ENCODE measurements around the gene AKR1C8.
"Not testable (repeated sequence)": the region's sequence is repeated elsewhere in the genome, so short reads cannot be mapped to it uniquely, and the experiment has no call there.

AKR1C8 gene

DNA sequence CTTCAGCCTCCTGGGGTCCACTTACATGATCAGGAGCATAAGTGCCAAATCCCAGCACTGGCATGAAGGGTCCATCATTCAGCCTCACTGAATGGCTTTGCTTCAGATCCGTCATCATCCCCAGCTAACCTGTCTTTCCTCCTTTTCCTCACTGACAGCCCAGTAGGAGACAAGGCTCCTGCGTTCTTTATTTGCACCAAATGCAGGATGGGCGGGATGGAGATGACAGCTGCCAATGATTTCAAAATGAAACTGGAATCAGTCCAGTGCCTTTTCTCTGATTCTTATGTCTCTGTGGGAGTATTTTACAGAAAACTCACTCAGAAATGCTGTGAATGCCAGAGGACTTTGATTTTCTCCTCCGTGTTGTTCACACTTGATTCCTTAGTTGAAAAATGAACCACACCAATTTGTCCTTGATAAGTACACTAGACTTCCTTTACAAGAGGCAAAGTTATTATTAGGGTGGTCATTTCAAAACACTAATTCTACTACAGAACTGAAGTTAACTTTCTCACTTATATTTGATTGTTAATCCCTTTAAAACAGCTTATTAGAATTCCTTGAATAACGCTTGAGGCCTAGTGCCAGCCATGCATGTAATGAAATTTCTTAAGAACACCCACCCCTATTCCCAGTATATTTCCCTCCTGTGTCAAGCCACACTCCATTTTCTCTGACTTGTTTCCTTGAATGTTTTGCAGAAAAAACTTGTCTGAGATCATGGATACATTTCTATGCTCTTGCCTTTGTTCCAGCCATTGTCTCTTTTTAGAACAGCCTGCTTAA lies at the start of gene AKR1C8:
TSS of gene AKR1C8 (minus strand) at position 164 of the 789 bp plus-strand sequence. CDS start at position 118, 46 bp downstream.
- DNase-seq, result no peak

- no peak for DNase-seq
Observed at GRCh38 chr10:5234106-5234860, 49.3 kb upstream of the AKR1C8 start.

DNA sequence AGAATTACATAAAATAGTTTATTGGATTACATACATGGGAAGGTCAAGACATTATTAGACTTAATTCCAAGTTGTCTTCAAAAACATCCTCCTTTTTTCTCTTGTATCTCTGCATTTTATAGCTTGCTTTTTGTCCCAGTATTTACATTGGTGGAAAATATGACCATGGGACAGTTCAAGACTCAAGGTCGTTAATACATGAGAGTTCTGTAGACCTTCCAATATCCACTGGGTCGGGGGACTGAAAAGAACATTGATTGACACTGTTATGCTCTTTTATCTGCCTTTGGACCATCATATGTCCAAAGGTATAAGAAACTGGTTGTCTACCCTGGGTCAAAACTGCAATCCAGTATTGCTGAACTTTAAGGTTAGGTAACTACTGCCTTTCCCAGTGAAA lies 48.4 kb upstream of the AKR1C8 start:
- DNase-seq, result no peak

DNA sequence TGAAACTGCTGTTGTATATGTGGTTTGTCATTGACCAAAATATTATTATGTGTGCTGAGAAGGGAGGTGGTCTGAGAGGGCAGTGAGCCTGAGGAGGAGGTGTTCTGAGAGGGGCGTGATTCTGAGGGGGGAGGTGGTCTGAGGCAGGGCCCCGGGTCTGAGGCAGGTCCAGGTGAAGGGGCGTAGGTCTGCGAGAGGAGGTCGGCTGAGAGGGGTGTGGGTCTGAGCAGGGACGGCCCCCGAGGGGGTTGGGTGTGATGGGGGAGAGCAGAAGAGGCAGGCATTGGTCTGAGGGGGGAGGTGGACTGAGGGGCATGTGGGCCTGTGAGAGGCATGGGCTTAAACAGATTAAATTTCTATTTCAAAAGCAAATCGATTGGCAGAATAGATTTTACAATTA lies 44.1 kb upstream of the AKR1C8 start:
- DNase-seq, result no peak

DNA sequence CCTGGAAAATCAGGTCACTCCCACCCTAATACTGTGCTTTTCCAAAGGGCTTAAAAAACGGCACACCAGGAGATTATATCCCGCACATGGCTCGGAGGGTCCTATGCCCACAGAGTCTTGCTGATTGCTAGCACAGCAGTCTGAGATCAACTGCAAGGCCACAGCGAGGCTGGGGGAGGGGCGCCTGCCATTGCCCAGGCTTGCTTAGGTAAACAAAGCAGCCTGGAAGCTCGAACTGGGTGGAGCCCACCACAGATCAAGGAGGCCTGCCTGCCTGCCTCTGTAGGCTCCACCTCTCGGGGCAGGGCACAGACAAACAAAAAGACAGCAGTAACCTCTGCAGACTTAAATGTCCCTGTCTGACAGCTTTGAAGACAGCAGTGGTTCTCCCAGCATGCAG lies 38.0 kb upstream of the AKR1C8 start:
- not testable (repeated sequence) for DNase-seq

DNA sequence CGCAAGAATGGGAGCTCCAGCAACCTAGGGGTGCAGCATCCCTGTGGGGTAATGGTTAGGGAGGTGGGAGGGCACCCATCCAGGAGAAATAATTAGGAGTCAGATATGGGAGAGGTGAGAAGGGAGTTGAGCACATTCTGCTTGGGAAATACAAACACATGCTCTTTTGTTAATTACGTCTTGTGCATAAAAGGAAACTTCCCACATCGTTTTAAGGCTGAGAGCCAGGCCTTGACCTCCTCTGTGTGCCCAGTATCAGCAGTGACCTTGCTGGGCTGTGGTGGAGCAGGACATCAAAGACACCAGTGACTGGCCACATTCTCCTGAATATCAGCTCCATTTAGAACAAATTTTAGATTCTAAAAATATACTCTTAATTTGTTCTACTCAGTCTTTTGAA lies 34.3 kb upstream of the AKR1C8 start:
- no peak for DNase-seq

- DNase-seq, result no peak
Observed at GRCh38 chr10:5216801-5217200, 31.9 kb upstream of the AKR1C8 start.

- DNase-seq, result no peak
Observed at GRCh38 chr10:5211696-5212536, 27.0 kb upstream of the AKR1C8 start.

DNA sequence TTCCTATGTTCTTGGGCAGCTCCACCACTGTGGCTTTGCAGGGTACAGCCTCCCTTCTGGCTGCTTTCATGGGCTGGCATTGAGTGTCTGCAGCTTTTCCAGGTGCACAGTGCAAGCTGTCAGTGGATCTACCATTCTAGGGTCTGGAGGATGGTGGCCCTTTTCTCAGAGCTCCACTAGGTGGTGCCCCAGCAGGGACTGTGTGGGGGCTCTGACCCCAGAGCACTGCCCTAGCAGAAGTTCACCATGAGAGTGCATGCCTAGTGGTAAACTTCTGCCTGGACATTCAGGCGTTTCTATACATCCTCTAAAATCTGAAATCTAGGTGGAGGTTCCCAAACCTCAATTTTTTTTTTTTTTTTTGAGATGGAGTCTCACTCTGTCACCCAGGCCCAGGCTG lies 25.3 kb upstream of the AKR1C8 start:
- peak in 1 of 2 donors; percentile 1 for DNase-seq

- not testable (repeated sequence) for DNase-seq
Observed at GRCh38 chr10:5209776-5210175, 24.8 kb upstream of the AKR1C8 start.

- no peak for DNase-seq
Observed at GRCh38 chr10:5206799-5207198, 21.8 kb upstream of the AKR1C8 start.

GRCh38 chr10:5199398-5199797 lies 14.4 kb upstream of the AKR1C8 start:
- DNase-seq, result no peak

DNA sequence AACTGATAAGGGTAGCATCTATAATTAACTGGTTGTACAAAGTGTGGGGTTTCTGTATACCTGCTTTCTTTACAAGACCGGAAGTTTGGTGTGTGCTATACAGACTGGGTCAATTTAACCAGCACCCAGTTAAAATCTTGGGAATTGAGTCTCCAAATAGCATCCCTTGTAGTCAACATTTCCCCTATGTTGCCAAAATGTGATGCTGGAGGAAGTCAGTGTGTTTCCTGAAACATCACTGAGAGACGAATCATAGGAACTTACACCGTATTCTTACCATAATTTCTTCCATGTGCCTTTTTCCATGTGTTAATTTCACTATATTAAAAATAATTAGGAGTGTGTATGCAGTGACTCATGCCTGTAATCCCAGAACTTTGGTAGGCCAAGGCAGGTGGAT lies 13.4 kb upstream of the AKR1C8 start:
- DNase-seq, result no peak

DNA sequence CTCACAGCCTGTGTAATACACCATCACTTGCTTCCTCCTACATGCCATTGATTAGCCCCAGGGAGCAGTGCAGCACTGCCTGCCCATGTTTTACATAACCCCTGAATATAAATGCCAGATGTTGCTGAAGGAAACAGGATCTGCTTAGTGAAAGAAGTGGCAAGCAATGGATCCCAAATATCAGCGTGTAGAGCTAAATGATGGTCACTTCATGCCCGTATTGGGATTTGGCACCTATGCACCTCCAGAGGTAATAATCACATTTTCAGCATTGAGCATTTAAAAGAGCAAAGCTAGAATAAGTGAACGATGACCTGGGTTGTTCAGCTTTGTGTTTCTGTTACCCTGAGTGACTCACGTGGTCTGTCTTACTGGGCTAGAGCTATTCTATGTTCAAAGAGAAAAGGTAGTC lies 11.8 kb upstream of the AKR1C8 start, which contains the start of gene AKR1C4:
TSS of gene AKR1C4 (plus strand) at position 136 of the 412 bp plus-strand sequence. CDS start at position 167, 31 bp downstream.
- DNase-seq, result no peak

GRCh38 chr10:5195727-5196374 lies 10.9 kb upstream of the AKR1C8 start:
- DNase-seq, result no peak

DNA sequence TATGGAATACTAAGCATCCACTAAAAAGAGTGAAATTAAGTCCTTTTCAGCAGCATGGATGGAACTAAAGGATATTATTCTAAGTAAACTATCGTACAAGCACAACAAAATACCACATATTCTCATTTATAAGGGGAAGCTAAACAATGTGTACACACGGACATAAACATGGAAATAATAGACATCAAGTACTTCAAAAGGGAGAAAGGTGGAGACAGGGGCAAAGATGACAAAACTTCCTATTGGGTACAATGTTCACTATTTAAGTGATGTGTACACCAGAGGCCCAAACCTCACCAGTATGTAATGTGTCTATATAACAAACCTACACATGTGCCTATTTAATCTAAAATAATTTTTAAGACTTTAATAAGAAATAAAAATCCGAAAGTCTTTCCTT lies 9.5 kb upstream of the AKR1C8 start:
- no peak for DNase-seq

- no peak for DNase-seq
Observed at GRCh38 chr10:5188358-5188757, 3.4 kb upstream of the AKR1C8 start.

GRCh38 chr10:5187867-5188266 lies 2.9 kb upstream of the AKR1C8 start:
- DNase-seq, result no peak

DNA sequence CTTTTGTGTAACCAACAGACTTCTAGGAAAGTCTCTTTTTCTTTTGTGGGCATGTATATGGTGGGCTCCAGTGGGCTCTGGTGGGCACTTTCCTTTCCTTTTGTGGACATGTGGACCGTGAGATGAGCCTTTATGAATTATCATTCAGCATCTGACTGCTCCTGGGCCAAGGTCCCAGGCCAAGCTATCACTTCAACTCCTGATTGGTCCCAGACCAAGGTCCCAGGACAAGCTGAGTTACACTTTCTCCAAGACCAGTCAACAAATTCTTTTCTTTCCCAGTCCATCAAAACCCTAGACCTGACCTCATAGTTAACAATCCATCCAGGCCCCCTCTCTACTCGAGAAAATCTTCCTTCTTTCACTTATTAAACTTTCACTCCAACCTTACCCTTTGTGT lies 1.0 kb downstream of the AKR1C8 start:
- DNase-seq, result no peak

DNA sequence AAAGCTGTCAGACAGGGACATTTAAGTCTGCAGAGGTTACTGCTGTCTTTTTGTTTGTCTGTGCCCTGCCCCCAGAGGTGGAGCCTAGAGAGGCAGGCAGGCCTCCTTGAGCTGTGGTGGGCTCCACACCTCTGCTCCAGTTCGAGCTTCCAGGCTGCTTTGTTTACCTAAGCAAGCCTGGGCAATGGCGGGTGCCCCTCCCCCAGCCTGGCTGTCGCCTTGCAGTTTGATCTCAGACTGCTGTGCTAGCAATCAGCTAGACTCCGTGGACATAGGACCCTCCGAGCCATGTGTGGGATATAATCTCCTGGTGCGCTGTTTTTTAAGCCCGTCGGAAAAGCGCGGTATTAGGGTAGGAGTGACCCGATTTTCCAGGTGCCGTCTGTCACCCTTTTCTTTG lies 4.4 kb downstream of the AKR1C8 start:
- not testable (repeated sequence) for DNase-seq

DNA sequence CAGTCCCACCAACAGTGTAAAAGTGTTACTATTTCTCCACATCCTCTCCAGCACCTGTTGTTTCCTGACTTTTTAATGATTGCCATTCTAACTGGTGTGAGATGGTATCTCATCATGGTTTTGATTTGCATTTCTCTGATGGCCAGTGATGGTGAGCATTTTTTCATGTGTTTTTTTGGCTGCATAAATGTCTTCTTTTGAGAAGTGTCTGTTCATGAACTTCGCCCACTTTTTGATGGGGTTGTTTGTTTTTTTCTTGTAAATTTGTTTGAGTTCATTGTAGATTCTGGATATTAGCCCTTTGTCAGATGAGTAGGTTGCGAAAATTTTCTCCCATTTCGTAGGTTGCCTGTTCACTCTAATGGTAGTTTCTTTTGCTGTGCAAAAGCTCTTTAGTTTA lies 9.4 kb downstream of the AKR1C8 start:
- not testable (repeated sequence) for DNase-seq

DNA sequence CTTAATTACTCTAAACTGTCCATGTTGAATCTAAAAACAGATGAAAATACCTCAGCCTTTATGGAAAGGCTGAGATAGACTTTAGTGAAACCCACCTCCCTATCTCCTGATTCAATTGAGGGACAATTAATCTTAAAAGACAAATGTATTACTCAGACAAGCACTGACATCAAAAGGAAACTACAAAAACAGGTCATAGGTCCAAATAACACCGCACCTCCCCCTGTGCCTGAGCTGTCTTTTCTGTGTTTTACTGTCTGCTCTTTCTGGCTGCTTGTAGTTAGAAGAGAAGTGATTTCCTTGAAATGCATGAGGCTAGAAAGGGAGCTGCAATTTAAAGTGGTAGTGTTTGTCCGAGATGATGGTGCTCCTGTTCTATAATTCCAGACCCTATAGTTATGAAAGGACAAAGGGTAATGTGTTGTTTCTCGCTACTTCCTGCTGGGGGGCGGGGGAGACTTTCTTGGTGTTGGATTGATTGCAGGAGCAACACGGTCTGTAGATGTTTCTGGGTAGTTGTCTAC lies 16.0 kb downstream of the AKR1C8 start:
- DNase-seq, result no peak

Data from activated CD4-positive, alpha-beta T cell treated with anti-CD3 and anti-CD28 coated beads for 4 hours (primary cell).